GM04504 (cell line): ENCODE results near the gene DNASE2B.
"Not testable (repeated sequence)": the region's sequence is repeated elsewhere in the genome, so short reads cannot be mapped to it uniquely, and the experiment has no call there.

Experiments
- DNase-seq: peaks from one replicate; pipeline ENCODE4 v3.0.0-alpha.2; 2012; ENCODE audit warnings: low read depth

DNASE2B gene

DNA sequence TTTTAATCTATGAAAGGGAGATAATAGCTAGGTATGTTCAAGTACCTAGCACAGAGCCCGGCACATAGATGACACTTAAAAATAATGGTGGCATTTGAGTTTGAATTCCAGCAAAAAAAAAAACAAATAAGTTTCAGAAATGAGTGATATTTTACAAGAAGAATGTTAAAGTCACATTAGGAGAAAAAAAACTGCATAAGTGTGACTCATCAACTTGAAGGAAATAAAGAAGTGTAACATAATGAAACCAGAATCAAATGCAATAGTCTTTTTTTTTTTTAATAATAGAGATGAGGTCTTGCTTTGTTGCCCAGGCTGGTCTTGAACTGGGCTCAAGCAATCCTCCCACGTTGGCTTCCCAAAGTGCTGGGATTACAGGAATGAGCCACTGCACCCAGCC, 17.1 kb downstream of the DNASE2B start:
- DNase-seq = no peak

- DNase-seq = no peak
Measured at GRCh38 chr1:84422909-84423308, 24.6 kb downstream of the DNASE2B start.

DNA sequence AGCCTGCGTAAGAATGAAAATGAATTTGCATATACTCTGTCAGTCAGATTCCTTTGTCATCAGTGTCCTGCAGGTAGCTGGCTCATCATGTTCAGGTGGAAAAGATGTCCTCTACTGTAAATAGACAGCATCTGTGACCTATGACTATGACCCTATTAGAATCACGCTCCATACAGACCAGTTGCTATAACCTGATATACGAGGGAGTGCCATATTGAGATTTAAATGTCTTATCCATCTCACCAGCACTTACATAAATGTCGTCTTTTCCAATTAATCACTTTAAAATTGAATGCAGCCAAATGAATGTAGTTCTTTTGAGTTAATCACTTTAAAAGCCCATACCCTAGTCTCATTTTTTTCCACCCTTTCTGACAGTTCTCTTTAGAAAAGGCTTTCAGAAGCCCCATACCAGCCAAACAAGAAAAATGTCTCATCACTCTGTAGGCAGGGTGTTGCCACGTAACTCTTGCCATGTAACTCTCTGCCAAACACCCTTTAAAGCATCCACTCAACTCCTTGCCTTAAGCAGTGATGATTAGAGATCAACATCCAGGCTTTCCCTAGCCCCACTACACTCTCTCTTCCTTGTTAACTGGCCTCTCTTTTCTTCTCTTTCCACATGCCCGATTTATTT, 26.3 kb downstream of the DNASE2B start:
- no peak for DNase-seq

GRCh38 chr1:84425150-84425896, 27.0 kb downstream of the DNASE2B start:
- DNase-seq = no peak

- DNase-seq = no peak
Measured at GRCh38 chr1:84426376-84426775, 28.1 kb downstream of the DNASE2B start.

DNA sequence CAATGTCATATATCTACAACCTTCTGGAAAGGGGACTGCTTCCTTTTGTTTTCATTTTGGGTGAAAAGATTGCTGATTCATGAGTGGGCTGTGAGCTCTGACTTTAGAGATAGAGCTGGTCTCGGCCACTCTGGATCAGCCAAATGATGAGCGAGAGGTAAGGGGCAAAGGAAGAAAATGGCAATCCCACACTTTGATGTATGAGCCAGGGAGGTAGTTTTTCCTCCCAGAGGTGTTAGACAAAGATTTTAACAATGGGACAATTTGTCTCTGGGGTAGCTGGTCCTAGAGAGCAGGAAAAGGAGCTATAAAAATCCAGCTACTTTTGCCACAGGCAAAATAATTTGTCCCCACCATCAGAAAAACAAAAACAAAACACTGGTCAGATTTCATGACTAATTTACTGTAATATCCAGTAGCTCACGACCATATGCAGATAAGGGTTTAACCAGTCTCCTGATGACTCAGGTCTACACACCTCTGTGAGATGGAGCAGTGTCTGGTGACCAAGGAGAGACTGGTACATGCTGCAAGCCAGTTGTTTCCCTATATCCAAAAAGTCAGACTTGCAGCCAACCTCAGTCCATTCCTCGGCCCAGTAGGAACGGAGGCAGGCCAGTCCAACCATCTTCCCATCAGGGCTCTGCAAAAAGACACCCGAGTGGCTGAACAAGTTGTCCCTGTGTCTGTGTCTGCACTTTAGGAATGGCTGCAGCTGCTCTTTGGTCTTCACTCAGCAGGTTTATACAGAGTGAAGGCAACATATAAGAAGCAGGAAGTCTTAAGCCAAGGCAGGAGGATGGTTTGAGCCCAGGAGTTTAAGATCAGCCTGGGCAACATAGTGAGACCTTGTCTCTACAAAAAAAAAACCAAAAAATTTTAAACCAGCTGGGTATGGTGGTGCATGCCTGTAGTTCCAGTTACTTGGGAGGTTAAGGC, 29.2 kb downstream of the DNASE2B start:
- no peak for DNase-seq

DNA sequence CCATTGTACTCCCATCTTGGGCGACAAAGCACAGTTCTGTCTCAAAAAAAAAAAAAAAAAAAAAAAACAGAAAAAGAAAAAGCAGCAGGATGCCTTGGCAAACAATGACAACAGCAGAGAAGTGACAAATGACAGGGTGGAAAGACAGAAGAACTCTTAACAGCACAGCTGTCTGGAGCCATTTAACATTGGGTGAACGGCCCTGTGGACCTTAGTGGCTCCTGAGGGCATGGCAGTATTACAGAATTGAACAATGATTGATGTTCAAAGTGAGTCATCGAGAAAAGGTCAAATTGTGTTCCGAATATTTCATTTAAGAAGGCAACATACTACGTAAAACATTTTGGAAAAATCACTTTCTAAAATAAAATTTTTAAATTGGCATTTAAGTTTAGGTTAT, 30.0 kb downstream of the DNASE2B start:
- no peak for DNase-seq

- no peak for DNase-seq
Measured at GRCh38 chr1:84429231-84429630, 30.9 kb downstream of the DNASE2B start.

DNA sequence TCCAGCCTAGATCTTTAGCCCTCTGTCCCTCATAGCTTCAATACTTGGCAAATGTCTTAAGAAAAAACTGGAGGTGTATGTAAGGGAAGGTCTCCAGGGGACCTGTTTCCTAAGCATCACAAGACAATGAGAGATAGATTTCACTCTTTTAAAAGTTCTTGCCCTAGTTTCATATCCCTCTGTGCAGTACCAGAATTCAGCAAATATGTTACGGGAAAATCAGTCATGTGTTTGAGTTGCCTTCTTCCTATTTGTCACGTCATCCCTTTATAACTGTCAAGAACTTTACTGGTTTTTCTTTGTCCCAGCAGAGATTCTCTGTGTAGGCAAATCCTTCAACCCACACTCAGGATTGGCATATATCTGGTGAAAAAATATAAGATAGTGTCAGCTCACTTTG, 32.3 kb downstream of the DNASE2B start:
- DNase-seq = no peak

DNA sequence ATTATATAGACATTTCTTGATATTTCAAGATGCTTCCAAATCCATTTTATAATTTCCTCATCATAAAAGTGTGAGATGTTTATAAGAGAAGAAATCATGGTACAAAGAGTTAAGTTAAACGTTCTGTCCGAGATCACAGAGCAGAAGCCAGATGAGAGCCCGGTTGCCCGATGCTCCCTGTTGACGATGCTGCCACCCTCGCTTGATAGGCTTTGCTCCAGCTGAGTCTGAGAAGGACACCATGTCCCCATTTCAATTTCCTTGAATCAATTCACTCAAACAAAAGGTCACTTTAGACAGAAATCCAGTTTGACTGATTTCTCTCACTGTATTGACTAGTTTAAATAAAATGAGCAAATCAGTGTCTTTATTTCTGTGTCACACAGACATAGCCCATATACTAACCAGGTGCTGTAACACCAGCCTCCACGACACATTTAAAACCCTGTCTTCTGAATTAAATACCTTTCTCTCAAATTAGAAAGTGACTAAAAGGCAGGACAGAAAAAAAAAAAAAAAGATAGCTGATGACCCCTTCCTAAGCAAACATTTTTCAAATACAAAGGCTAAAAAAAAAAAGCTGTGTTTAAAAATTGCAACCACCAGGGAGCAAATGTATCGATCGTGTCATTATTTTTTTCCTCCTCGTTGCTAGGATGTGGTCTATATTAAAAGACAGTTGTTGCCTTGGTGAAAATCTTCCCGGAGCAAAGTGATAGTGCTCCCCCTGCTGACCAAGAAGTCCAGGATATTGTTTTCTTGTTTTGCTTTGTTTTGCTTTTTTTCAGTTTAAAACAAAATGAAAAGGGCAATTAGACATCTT, 35.2 kb downstream of the DNASE2B start:
- peak; percentile 51 for DNase-seq

DNA sequence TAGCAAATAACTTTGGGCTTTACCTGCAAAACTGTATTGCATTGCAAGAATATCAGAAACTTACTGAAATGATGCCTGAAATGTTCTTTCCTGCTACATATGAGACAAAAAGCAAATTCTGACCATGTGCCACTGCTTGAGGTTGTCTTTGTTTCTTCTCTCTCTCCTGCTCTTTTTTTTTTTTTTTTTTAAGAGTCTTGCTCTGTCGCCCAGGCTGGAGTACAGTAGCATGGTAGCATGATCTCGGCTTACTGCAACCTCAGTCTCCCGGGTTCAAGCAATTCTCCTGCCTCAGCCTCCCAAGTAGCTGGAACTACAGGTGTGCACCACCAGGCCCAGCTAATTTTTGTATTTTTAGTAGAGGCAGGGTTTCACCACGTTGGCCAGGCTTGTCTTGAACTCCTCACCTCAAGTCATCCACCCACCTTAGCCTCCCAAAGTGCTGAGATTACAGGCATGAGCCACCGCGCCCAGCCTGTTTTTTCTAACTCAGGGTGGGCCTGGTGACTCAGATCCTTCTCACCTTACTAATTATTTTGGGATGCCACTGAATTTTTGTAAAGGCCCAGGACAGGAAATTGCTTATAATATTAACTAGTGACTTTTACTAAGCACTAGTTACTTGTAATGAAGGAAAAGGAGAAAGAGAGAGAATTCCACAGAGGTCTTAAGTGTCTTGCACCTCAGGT, 35.9 kb downstream of the DNASE2B start:
- no peak for DNase-seq

- DNase-seq = no peak
Measured at GRCh38 chr1:84434801-84435549, 36.7 kb downstream of the DNASE2B start.

GRCh38 chr1:84436876-84437655, 38.8 kb downstream of the DNASE2B start:
- no peak for DNase-seq

- DNase-seq = peak; percentile 74
Measured at GRCh38 chr1:84442256-84442655, 44.0 kb downstream of the DNASE2B start.

DNA sequence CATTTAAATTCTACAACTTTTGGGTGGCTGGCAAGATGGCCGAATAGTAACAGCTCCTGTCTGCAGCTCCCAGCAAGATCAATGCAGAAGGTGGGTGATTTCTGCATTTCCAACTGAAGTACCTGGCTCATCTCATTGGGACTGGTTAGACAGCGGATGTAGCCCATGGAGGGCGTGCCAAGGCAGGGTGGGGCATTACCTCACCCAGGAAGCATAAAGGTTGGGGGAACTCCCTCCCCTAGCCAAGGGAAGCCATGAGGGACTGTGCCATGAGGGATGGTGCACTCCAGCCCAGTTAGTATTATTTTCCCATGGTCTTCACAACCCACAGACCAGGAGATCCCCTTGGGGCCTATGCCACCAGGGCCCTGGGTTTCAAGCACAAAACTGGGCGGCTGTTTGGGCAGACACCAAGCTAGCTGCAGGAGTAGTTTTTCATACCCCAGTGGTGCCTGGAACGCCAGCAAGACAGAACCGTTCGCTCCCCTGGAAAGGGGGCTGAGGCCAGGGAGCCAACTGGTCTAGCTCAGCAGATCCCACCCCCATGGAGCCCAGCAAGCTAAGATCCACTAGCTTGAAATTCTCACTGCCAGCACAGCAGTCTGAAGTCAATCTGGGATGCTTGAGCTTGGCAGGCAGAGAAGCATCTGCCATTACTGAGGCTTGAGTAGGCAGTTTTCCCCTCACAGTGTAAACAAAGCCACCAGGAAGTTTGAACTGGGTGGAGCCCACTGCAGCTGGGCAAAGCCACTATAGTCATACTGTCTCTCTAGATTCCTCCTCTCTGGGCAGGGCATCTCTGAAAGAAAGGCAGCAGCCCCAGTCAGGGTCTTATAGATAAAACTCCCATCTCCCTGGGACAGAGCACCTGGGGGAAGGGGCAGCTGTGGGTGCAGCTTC, 44.7 kb downstream of the DNASE2B start:
- DNase-seq = not testable (repeated sequence)

GRCh38 chr1:84448704-84449103, 50.4 kb downstream of the DNASE2B start:
- not testable (repeated sequence) for DNase-seq

DNA sequence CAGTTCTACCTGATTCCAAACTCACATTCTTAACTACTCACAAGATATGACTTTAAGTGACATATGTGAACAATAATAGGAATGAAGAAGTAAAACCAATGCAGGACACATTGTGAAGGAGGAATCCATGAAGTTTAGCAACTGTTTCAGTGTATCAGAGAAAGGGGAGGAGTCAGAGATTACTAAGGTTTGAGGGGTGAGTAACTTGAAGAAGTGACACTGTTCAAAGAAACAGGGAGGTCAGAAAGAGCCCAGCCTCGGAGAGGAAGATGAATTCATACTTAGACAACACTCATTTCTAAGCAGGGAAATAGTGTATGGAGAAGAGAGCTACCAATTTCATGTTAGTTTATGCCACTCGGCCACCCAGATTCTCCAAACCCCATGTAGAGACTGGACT, 52.6 kb downstream of the DNASE2B start:
- no peak for DNase-seq

GRCh38 chr1:84452436-84452835, 54.2 kb downstream of the DNASE2B start:
- no peak for DNase-seq

DNA sequence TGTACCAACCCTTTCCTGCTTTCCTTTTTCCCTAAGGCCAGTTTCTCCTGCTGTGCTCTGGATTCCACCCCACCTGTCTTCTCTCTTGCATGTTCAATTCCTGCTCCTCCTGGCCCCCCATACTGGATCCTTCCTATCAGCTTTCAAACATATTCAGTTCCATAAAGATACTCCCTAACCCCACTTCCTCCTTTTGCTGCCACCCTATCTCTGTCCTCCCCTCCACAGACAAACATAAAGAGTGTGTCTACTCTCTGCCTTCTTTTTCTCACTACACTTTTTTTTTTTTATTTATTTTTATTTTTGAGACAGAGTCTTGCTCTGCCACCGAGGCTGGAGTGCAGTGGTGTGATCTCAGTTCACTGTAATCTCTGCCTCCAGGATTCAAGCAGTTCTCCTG, 63.8 kb downstream of the DNASE2B start:
- no peak for DNase-seq
